ENCODE results near the gene PCSK4. TPM values are rescaled to one million over a fixed set of nuclear protein-coding genes. Genes with fewer than 3 reads are reported as not detected.

PCSK4 gene
- total RNA-seq, 1 donor from 2014 or later, result 0.53 TPM

DNA sequence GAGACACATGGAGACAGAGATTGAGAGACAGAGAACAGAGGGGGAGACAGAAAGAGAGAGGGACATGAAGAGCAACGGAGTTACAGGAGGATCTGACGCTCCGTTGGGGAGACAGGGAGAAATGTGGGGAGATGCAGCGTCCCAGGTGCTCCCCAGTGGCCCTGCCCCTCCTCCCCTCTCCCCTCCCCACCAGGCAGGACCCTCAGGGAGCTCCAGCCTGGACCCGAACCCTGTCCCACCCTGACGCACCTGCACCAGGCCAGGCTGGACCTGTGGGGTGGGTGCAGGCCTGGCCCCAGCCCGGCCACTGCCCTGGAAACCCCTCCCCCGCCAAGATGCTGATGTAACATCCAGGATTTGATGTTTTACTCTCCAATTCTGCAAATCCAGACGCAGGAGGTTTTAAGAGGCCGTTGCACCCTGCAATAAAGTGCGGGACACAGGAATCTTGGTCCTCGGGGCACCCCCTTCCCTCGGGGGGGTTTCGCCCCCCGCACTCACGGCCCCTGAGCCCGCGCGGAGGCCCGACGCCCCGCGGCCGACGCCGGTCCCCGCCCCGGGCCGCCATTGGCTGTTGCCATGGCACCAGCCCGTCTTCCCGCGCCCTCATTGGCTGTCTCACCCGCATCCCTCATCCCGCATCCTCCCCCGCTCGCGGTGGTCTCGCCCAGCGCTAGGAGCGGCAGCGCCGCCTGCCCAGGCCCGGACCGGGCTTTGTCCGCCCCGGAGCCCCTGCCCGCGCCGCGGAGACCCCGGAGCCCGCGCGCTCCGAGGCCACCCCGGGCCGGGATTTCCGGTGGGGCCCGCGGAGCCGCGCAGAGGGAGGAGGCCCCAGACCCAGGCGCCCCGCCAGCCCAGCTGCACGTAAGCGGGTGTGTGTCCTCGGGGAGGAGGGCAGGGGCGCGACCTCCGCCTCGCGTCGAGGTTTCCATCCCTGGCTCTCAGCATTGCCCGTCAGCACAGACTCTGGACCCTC, 40.4 kb downstream of the PCSK4 start, which contains the start of gene APC2:
Gene APC2, plus strand, starts transcription at position 655 of the 976 bp plus-strand sequence. CDS start 2,881 bp downstream, outside the sequence.
- TF ChIP-seq, protein P1, sequence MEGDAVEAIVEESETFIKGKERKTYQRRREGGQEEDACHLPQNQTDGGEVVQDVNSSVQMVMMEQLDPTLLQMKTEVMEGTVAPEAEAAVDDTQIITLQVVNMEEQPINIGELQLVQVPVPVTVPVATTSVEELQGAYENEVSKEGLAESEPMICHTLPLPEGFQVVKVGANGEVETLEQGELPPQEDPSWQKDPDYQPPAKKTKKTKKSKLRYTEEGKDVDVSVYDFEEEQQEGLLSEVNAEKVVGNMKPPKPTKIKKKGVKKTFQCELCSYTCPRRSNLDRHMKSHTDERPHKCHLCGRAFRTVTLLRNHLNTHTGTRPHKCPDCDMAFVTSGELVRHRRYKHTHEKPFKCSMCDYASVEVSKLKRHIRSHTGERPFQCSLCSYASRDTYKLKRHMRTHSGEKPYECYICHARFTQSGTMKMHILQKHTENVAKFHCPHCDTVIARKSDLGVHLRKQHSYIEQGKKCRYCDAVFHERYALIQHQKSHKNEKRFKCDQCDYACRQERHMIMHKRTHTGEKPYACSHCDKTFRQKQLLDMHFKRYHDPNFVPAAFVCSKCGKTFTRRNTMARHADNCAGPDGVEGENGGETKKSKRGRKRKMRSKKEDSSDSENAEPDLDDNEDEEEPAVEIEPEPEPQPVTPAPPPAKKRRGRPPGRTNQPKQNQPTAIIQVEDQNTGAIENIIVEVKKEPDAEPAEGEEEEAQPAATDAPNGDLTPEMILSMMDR (IDR thresholded peaks at IDR 0.05; ENCODE audit: insufficient read depth, low read length, severe bottlenecking), result no peak
- Histone ChIP-seq H3K36me3 (ENCODE audit: control insufficient read depth, insufficient read depth, low read length) (no peaks in the 10 kb centered on the region), H3K4me3 (ENCODE audit: low read depth, low read length) (no peak within 1 kb of the TSS), H3K27me3 (ENCODE audit: control insufficient read depth, insufficient read depth, low read length) (peaks cover 57% of the 10 kb centered on the region)
- FAIRE-seq (no peak), DNase-seq (ENCODE audit: low read depth) (no peak)

DNA sequence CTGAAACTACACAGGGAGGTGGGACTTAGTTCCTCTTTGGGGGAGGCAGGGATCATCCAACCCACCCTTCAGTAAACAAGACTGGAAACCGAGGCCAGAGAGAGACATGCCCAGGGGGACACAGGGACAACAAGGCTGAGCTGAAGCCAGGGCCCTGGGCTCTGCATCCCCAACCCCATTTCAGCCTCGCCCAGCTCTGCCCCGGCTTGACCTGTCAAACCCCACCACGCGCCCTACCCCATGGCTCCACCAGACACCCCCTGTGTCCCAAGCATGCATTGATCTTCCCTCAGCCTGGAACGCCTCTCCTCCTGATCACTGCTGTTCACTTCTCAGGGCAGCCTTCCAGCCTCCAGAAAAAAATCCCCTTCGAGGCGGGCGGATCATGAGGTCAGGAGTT, 42.2 kb downstream of the PCSK4 start:
- TF ChIP-seq, protein P1 (IDR thresholded peaks at IDR 0.05; ENCODE audit: insufficient read depth, low read length, severe bottlenecking), result no peak
- no peak for DNase-seq (ENCODE audit: low read depth)
- Histone ChIP-seq H3K4me3 (ENCODE audit: low read depth, low read length) (no peak overlapping the region), H3K27me3 (ENCODE audit: control insufficient read depth, insufficient read depth, low read length) (peaks cover 53% of the 10 kb centered on the region), H3K36me3 (ENCODE audit: control insufficient read depth, insufficient read depth, low read length) (no peaks in the 10 kb centered on the region)
- no peak for FAIRE-seq

DNA sequence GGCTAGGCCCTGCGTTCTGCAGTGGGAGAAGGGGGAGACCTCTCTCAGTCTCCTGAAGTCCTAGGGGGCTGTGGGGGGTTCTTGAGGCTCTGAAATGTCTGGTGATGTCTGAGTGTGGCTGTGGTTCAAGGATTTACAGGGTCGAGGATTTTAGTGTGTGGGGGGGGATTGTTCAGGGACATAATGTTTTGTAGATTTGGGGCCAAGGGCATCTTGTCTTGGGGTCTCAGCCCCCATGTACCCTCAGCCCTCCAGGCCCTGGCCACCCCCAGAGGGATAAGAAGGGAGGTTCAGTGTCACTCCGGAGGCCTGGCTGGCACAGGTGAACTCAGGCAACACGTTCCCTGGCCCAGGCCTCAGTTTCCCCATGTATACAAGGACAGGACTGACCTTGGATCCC, 42.6 kb downstream of the PCSK4 start:
- no peak for DNase-seq (ENCODE audit: low read depth)
- H3K27me3 ChIP-seq (ENCODE audit: control insufficient read depth, insufficient read depth, low read length), result peaks cover 49% of the 10 kb centered on the region

DNA sequence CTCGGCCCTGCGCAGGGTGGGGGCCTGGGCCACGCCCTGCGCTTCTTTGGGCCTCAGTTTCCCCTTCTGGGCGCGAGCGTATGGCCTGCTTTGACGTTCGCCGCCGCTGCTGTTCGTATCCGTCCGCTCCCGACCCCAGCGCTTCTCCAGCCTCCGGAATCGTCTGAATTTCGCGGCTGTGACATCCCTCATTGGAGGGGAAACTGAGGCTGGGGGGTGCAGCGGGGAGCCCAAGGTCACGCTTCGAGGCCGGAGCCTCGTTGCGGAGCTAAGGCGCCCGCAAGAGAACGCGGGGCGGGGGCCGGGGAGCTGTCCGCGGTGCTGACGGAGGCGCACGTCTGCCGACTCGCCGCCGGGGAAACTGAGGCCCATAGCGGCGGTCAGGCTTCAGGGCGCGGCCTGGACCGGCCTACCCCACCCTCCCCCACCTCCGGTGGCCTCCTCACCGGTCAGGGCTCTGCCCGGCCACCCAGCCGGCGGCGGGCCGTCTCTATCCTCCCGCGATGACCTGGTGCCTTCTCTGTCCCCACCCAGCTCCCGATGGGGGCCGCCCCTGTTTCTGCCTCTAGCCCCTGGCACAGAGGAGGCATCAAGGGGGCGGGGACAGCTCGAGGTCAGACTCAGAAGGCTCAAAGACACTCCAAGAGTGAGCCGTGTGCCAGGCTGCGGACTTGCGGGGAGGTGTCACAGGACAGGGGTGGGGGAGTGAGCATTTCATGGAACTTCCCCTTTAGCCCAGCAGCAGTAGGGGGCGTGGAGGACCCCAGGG, 43.3 kb downstream of the PCSK4 start:
- DNase-seq (ENCODE audit: low read depth), result no peak
- peaks cover 43% of the 10 kb centered on the region for H3K27me3 ChIP-seq (ENCODE audit: control insufficient read depth, insufficient read depth, low read length)
- no peaks in the 10 kb centered on the region for H3K36me3 ChIP-seq (ENCODE audit: control insufficient read depth, insufficient read depth, low read length)
- no peak for FAIRE-seq
- H3K4me3 ChIP-seq (ENCODE audit: low read depth, low read length), result no peak overlapping the region
- TF ChIP-seq, protein P1 (IDR thresholded peaks at IDR 0.05; ENCODE audit: insufficient read depth, low read length, severe bottlenecking), result no peak

More for the DNA sequence above, 42.6 kb downstream of the PCSK4 start:
- TF ChIP-seq, protein P1 (IDR thresholded peaks at IDR 0.05; ENCODE audit: insufficient read depth, low read length, severe bottlenecking), result no peak
- no peaks in the 10 kb centered on the region for H3K36me3 ChIP-seq (ENCODE audit: control insufficient read depth, insufficient read depth, low read length)
- H3K4me3 ChIP-seq (ENCODE audit: low read depth, low read length), result no peak overlapping the region
- no peak for FAIRE-seq

DNA sequence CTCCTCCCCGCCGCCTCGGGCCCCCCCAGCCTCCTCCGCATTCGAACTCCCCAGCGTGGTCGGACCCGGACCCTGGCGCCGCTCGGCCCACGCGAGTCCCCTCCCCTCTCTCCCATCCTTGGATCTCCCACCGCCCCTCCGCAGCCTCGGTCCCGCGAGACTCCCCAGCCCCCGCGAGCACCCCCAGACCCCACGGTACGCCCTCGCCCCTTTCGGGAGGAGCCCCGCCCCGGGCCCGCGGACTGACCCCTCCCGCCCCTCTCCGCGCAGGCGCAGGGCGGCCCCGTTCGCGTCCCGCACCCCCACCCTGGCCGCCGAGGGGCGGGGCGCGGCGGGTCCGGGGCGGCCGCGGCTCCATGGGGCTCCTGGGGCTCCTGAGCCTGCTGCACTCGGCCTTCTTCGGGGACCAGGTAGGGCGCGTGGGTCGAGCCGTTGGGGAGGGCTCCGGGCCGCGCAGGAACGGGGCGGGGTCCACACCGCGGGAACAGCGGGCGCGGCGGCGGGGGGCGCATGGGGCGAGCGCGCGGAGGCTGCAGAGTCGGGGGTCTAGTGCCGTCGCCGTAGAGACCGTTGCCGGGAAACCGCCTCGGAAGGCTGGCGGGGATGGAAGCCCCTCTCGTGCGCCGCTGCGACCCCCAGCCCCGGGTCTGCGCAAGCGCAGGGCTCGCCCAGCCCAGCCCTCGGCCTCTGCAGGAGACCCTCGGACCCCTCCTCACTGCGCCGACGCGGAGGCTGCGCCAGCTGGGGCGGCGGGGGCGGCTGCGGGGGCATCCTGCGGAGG, 44.0 kb downstream of the PCSK4 start:
- TF ChIP-seq, protein P1 (IDR thresholded peaks at IDR 0.05; ENCODE audit: insufficient read depth, low read length, severe bottlenecking), result no peak
- Histone ChIP-seq H3K36me3 (ENCODE audit: control insufficient read depth, insufficient read depth, low read length) (peaks cover 2% of the 10 kb centered on the region), H3K4me3 (ENCODE audit: low read depth, low read length) (no peak overlapping the region), H3K27me3 (ENCODE audit: control insufficient read depth, insufficient read depth, low read length) (peaks cover 36% of the 10 kb centered on the region)
- no peak for FAIRE-seq
- DNase-seq (ENCODE audit: low read depth), result no peak

Data from bronchial epithelial cell (primary cell).